ENCODE measurements around the gene TLN1. TPM values are rescaled to one million over a fixed set of nuclear protein-coding genes. Genes with fewer than 3 reads are reported as not detected.

TLN1 gene
- total RNA-seq, 1 donor from 2014 or later, result 362 TPM

GRCh38 chr9:35705836-35706430, 26.1 kb downstream of the TLN1 start:
- TF ChIP-seq CTCF (IDR thresholded peaks at IDR 0.05), result no peak
- no peaks in the 10 kb centered on the region for H3K9me3 Mint-ChIP-seq
- POLR2A ChIA-PET, result interaction anchor here (1.1 to 1.5 kb wide), 2 partner anchors 10 to 44 kb away, joined by 3 to 10 read pairs; no protein-coding TSS in a partner anchor
- no peak overlapping the region for H3K27ac Mint-ChIP-seq
- H3K4me1 Mint-ChIP-seq, result no peaks in the 10 kb centered on the region
- intact Hi-C loops (cut with micrococcal nuclease), result no loop called here
- DNase-seq, result no peak
- no peak for ATAC-seq (ENCODE audit: low read depth)
- CTCF ChIA-PET, result interaction anchor here (1.2 to 5.5 kb wide), 2 partner anchors 10 to 45 kb away, joined by 3 to 37 read pairs; no protein-coding TSS in a partner anchor
- H3K27me3 Mint-ChIP-seq, result no peaks in the 10 kb centered on the region
- no peak overlapping the region for H3K4me3 Mint-ChIP-seq
- peaks cover 8% of the 10 kb centered on the region for H3K36me3 Mint-ChIP-seq (ENCODE audit: low read depth)

- DNase-seq (no peak), ATAC-seq (ENCODE audit: low read depth) (no peak)
- Mint-ChIP-seq H3K27ac (no peak overlapping the region), H3K27me3 (no peaks in the 10 kb centered on the region), H3K36me3 (ENCODE audit: low read depth) (peaks cover 2% of the 10 kb centered on the region), H3K9me3 (no peaks in the 10 kb centered on the region), H3K4me3 (no peak overlapping the region), H3K4me1 (no peaks in the 10 kb centered on the region)
- ChIA-PET CTCF (interaction anchor here (5.5 kb wide), 1 partner anchor 10 kb away, joined by 37 read pairs; no protein-coding TSS in a partner anchor), POLR2A (interaction anchor here (0.6 to 1.5 kb wide), 4 partner anchors 9 to 44 kb away, joined by 3 to 10 read pairs (median 4); partner anchors contain the start of gene TPM2)
- TF ChIP-seq CTCF (IDR thresholded peaks at IDR 0.05), result no peak
- intact Hi-C loops (cut with micrococcal nuclease), result no loop called here
Observed at GRCh38 chr9:35705372-35705771, 26.6 kb downstream of the TLN1 start.

- Mint-ChIP-seq H3K9me3 (no peaks in the 10 kb centered on the region), H3K4me1 (no peaks in the 10 kb centered on the region), H3K27me3 (no peaks in the 10 kb centered on the region), H3K27ac (no peak overlapping the region), H3K4me3 (no peak overlapping the region), H3K36me3 (ENCODE audit: low read depth) (no peaks in the 10 kb centered on the region)
- CTCF ChIA-PET, result no interaction called here
- no peak for TF ChIP-seq CTCF (IDR thresholded peaks at IDR 0.05)
- DNase-seq (no peak), ATAC-seq (ENCODE audit: low read depth) (no peak)
- intact Hi-C loops (cut with micrococcal nuclease), result no loop called here
- POLR2A ChIA-PET, result interaction anchor here (0.5 to 1.3 kb wide), 2 partner anchors 14 to 53 kb away, joined by 3 to 4 read pairs; partner anchors contain the start of gene TPM2
Observed at GRCh38 chr9:35703906-35704672, 27.9 kb downstream of the TLN1 start.

GRCh38 chr9:35702696-35703095, 29.3 kb downstream of the TLN1 start:
- Mint-ChIP-seq H3K4me1 (no peaks in the 10 kb centered on the region), H3K4me3 (no peak overlapping the region), H3K27me3 (no peaks in the 10 kb centered on the region), H3K36me3 (ENCODE audit: low read depth) (no peaks in the 10 kb centered on the region), H3K9me3 (no peaks in the 10 kb centered on the region), H3K27ac (no peak overlapping the region)
- POLR2A ChIA-PET, result no interaction called here
- ATAC-seq (ENCODE audit: low read depth) (no peak), DNase-seq (no peak)
- CTCF ChIA-PET, result no interaction called here
- intact Hi-C loops (cut with micrococcal nuclease), result no loop called here
- TF ChIP-seq CTCF (IDR thresholded peaks at IDR 0.05), result no peak

- peaks cover 9% of the 10 kb centered on the region for H3K4me1 Mint-ChIP-seq
- no peak overlapping the region for H3K4me3 Mint-ChIP-seq
- intact Hi-C loops (cut with micrococcal nuclease), result no loop called here
- DNase-seq, result no peak
- no peak for ATAC-seq (ENCODE audit: low read depth)
- ChIA-PET CTCF (interaction anchor here (1.2 kb wide), 1 partner anchor 26 kb away, joined by 3 read pairs; no protein-coding TSS in a partner anchor), POLR2A (no interaction called here)
- no peak overlapping the region for H3K27ac Mint-ChIP-seq
- no peaks in the 10 kb centered on the region for H3K36me3 Mint-ChIP-seq (ENCODE audit: low read depth)
- TF ChIP-seq CTCF (IDR thresholded peaks at IDR 0.05), result no peak
- no peaks in the 10 kb centered on the region for H3K9me3 Mint-ChIP-seq
- no peaks in the 10 kb centered on the region for H3K27me3 Mint-ChIP-seq
Observed at GRCh38 chr9:35700942-35701341, 31.1 kb downstream of the TLN1 start.

Data from activated B cell treated with CpG ODN at 0.5 μM for 24 hours (primary cell).